Transverse colon (tissue), 4 donors: ENCODE results near the gene TMEM229B. TPM values are rescaled to one million over a fixed set of nuclear protein-coding genes. Genes with fewer than 3 reads are reported as not detected.

Source experiments
- DNase-seq: peaks from one replicate; pipeline ENCODE4 v3.0.0-alpha.2; 2019
- H3K27ac ChIP-seq, 4 donors: fragments of 200-600 bp; sonication (generic); 2 replicates each; pipeline ENCODE4 v1.5.1; 2016 to 2018; ENCODE audit warnings: inconsistent platforms in 4 of 4
- H3K27me3 ChIP-seq: fragments of 200-600 bp; sonication (generic); 2 replicates; pipeline ENCODE4 v1.5.1; 2017; ENCODE audit warnings: inconsistent platforms
- H3K36me3 ChIP-seq, 4 donors: fragments of 200-600 bp; sonication (generic); 2 replicates each; pipeline ENCODE4 v1.5.1; 2017 to 2019; ENCODE audit warnings: inconsistent platforms in 4 of 4
- H3K4me1 ChIP-seq, 4 donors: fragments of 200-600 bp; sonication (generic); 2 replicates each; pipeline ENCODE4 v1.5.1; 2017 to 2020; ENCODE audit warnings: inconsistent platforms in 4 of 4
- H3K4me3 ChIP-seq, 4 donors: fragments of 200-600 bp; sonication (generic); 1 replicate in 1 of 4; 2 replicates in 3 of 4; pipeline versions ENCODE4 v1.5.1 to v1.6.1; 2017 to 2019; ENCODE audit warnings: inconsistent platforms in 4 of 4
- H3K9me3 ChIP-seq, 2 donors: fragments of 200-600 bp; sonication (generic); 2 replicates each; pipeline ENCODE4 v1.5.1; 2017 to 2019; ENCODE audit warnings: inconsistent platforms in 2 of 2
- EP300 ChIP-seq: sonication (generic); formaldehyde crosslinking; IDR thresholded peaks from one replicate; pipeline ENCODE4 v1.6.1; 2017; ENCODE audit warnings: antibody characterized with exemption, low read depth
- POLR2A ChIP-seq: fragments of 450-650 bp; IDR thresholded peaks from one replicate; pipeline ENCODE4 v1.6.1; 2016; ENCODE audit warnings: antibody characterized with exemption, mild to moderate bottlenecking, moderate library complexity
- POLR2AphosphoS5 ChIP-seq, 3 donors: sonication (generic); formaldehyde crosslinking; IDR thresholded peaks; one replicate each; pipeline ENCODE4 v1.6.1; 2016; ENCODE audit warnings: antibody characterized with exemption in 3 of 3
- WGBS, 2 donors: methylation state at CpG; one replicate each; pipeline ENCODE4 v1.1.5; 2018; ENCODE audit warnings: low coverage in 1 of 2; 5-methylcytosine and 5-hydroxymethylcytosine counted together
- in situ Hi-C, 4 donors: fragments of 200-750 bp; cut with MboI; loops; one replicate each; pipeline versions ENCODE4 v1.15.0 to v1.15.1; 2017; ENCODE audit warnings: low sequenced_read_pairs in 3 of 4, low pct_ligation_motif_present in 1 of 4, low pct_unique_long_range_greater_than_20kb in 1 of 4
- intact Hi-C: fragments of 100-400 bp; cut with DNase I; formaldehyde crosslinking; loops from one replicate; pipeline ENCODE4 v1.15.1; 2023; ENCODE audit warnings: low total_unique reads
- total RNA-seq, 4 donors: library from RNA; depleted of rRNA; stranded (reverse); fragments of >200 nt; gene quantifications; one replicate each; pipeline ENCODE4 v1.1.0, GENCODE V29; 2016
- TF ChIP-seq, protein P1 (sequence below), 5 experiments: fragments of 200-600 bp in 3 of 5; fragments of 450-650 bp in 2 of 5; sonication (generic) in 3 of 5; IDR thresholded peaks; 1 replicate in 2 of 5; 2 replicates in 3 of 5; pipeline ENCODE4 v1.5.1; 2016 to 2017; ENCODE audit warnings: antibody characterized with exemption in 5 of 5, inconsistent platforms in 3 of 5, mild to moderate bottlenecking in 2 of 5, moderate library complexity in 1 of 5

The TMEM229B gene
- total RNA-seq, 4 donors from 2014 or later, result 3.7 to 13.5 (median 7.4) TPM

DNA sequence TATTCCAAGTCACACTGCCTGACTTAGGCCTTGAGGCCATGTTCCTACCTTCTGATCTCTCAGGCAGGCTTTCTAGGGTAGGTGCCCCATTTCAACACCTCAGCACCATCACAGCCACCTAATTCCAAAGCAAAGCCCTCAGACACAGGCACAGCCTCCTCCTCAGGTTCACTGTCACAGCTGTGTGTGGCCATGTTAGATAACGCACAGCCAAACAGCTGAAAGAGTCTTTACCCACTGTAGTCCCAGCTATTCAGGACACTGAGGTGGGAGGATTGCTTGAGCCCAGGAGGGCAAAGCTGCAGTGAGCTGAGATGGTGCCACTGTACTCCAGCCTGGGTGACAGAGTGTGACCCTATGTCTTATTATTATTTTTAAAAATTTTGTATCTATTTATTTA is 7.3 kb upstream of the TMEM229B start:
- TF ChIP-seq, protein P1, sequence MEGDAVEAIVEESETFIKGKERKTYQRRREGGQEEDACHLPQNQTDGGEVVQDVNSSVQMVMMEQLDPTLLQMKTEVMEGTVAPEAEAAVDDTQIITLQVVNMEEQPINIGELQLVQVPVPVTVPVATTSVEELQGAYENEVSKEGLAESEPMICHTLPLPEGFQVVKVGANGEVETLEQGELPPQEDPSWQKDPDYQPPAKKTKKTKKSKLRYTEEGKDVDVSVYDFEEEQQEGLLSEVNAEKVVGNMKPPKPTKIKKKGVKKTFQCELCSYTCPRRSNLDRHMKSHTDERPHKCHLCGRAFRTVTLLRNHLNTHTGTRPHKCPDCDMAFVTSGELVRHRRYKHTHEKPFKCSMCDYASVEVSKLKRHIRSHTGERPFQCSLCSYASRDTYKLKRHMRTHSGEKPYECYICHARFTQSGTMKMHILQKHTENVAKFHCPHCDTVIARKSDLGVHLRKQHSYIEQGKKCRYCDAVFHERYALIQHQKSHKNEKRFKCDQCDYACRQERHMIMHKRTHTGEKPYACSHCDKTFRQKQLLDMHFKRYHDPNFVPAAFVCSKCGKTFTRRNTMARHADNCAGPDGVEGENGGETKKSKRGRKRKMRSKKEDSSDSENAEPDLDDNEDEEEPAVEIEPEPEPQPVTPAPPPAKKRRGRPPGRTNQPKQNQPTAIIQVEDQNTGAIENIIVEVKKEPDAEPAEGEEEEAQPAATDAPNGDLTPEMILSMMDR (IDR thresholded peaks at IDR 0.05), result no peak
- TF ChIP-seq POLR2AphosphoS5 (IDR thresholded peaks at IDR 0.05) (no peak), POLR2A (no peak), EP300 (no peak)
- in situ Hi-C loops (no loop called here), intact Hi-C loops (no loop called here)
- H3K36me3 ChIP-seq, result no peaks in the 10 kb centered on the region
- no peak overlapping the region for H3K4me3 ChIP-seq
- H3K4me1 ChIP-seq, result no peaks in the 10 kb centered on the region
- H3K9me3 ChIP-seq, result peaks cover 8 to 9% of the 10 kb centered on the region in 2 donors
- WGBS, 2 donors, result 100% methylated on average over 1 of the region's 1 CpG; no CpG with 5 or more reads in 1 of the 2 donors
- DNase-seq, result no peak
- H3K27ac ChIP-seq, result no peak overlapping the region
- H3K27me3 ChIP-seq, result no peaks in the 10 kb centered on the region

DNA sequence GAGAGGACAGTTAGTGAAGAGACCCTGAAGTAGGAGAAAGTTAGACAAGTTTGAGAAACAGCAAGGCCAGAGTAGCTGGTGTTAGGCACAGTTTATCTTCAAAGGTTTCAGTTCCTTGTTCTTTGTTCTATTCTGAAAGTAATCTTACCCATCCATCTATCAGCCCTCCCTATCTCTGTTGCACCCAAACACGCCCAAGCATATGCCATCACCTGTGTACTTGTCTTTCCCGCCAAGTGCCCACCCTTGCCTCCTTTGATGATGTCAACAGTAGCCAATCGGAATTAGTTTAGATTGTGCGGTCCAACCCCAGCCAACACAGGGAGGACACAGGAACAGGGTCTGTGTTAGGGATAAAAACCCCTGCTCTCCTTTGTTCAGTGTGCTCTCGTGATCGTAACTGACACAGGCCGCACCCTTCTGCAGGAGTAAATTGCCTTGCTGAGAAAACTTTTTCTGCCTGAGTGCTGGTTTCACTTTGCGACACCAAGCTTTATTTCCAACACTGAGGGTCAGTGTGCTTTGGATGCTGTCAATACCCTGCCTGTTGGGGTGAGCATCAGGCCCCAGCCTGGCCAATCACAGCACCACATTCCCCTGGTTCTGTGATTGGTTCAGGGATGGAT is 4.7 kb upstream of the TMEM229B start:
- H3K4me3 ChIP-seq, result no peak overlapping the region
- no peak overlapping the region for H3K27ac ChIP-seq
- intact Hi-C loops, result no loop called here
- H3K4me1 ChIP-seq, result peaks cover 0 to 8% (median 0%) of the 10 kb centered on the region in 4 donors
- H3K36me3 ChIP-seq, result no peaks in the 10 kb centered on the region
- 90 to 91% methylated on average over 4 to 8 of the region's 8 CpGs for WGBS, 2 donors
- peaks cover 8 to 9% of the 10 kb centered on the region in 2 donors for H3K9me3 ChIP-seq
- in situ Hi-C loops, result no loop called here
- DNase-seq, result no peak
- TF ChIP-seq EP300 (no peak), POLR2A (no peak), POLR2AphosphoS5 (IDR thresholded peaks at IDR 0.05) (no peak)
- TF ChIP-seq, protein P1 (IDR thresholded peaks at IDR 0.05), result no peak
- H3K27me3 ChIP-seq, result no peaks in the 10 kb centered on the region

DNA sequence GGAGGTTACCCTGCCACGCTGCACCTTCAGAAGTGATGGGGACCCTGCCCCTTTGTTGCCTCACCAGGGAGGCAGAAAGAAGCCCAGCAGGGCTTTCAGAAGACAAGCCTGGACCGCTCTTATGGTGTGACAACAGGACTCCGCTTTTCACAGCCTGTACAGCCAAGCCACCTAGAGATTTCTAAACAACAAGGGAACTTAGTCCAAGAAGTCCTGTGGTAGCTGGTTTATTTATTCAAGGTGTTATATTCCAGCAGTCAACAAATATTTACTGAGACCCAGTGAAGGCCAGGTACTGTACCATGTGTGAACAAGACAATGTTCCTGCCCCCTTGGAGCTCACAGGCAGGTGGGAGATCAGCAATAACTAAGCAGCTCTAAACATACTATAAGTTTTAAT is 4.0 kb upstream of the TMEM229B start:
- in situ Hi-C loops (no loop called here), intact Hi-C loops (no loop called here)
- Histone ChIP-seq H3K4me3 (no peak overlapping the region), H3K9me3 (peaks cover 8 to 9% of the 10 kb centered on the region in 2 donors), H3K27ac (no peak overlapping the region), H3K27me3 (no peaks in the 10 kb centered on the region), H3K36me3 (no peaks in the 10 kb centered on the region), H3K4me1 (peaks cover 0 to 13% (median 2%) of the 10 kb centered on the region in 4 donors)
- no peak for DNase-seq
- no peak for TF ChIP-seq EP300
- WGBS, 2 donors, result 100% methylated on average over 2 of the region's 3 CpGs; no CpG with 5 or more reads in 1 of the 2 donors

DNA sequence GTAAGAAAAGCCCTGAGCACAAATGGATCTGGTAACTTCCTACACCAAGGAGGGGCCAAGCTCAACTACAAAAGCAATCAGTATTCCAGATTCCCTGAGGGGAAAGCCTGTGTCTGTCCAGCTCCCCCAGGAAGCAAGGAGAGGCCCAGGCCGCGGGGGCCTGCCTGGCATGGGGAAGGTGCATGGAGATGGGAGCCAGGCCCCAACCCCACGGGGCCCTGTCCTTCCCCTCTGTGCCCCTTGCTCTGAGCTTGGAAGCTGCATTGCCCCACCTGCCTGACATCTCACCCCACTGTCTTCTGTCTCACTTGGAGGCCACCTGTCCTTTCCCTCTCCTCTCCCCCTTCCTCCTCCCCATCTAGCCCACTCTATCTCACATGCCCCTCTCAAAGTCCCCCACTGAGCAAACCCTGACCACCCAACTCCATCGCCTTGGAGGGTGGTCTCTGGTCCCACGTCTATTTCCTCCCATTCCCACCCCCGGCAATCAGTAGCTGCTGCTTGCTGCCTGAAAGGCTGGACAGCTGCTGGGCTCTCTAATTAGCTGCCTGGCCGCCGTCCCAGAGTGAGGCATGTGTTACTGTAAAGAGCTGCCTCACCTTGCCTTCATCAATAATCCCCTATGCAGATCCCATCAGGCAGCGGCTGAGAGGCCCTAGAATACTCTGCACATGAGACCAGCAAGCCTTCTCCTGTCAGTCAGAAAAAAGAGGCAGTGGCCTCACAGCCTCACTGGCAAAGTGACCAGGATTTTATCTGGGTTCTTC is 3.4 kb upstream of the TMEM229B start:
- Histone ChIP-seq H3K4me1 (peaks cover 0 to 13% (median 2%) of the 10 kb centered on the region in 4 donors), H3K27me3 (no peaks in the 10 kb centered on the region), H3K27ac (no peak overlapping the region), H3K4me3 (no peak overlapping the region), H3K36me3 (no peaks in the 10 kb centered on the region), H3K9me3 (peaks cover 8 to 9% of the 10 kb centered on the region in 2 donors)
- intact Hi-C loops (no loop called here), in situ Hi-C loops (no loop called here)
- TF ChIP-seq POLR2A, result no peak
- no peak for TF ChIP-seq POLR2AphosphoS5 (IDR thresholded peaks at IDR 0.05)
- no peak for TF ChIP-seq EP300
- TF ChIP-seq, protein P1 (IDR thresholded peaks at IDR 0.05), result no peak
- WGBS, 2 donors, result 79% methylated on average over 9 of the region's 9 CpGs; no CpG with 5 or more reads in 1 of the 2 donors
- DNase-seq, result no peak
